Medulla oblongata (tissue), 1 donor: ENCODE results near the gene TRIM73.
"Not testable (repeated sequence)": the region's sequence is repeated elsewhere in the genome, so short reads cannot be mapped to it uniquely, and the experiment has no call there.

Source experiments
- DNase-seq: peaks from one replicate; pipeline ENCODE4 v3.0.0-alpha.2; 2015; ENCODE audit errors: extremely low spot score

TRIM73 gene

GRCh38 chr7:75415829-75416373 is 20.5 kb downstream of the TRIM73 start:
- DNase-seq, result not testable (repeated sequence)

GRCh38 chr7:75416787-75417186 is 21.4 kb downstream of the TRIM73 start:
- DNase-seq, result not testable (repeated sequence)

GRCh38 chr7:75418292-75418858 is 22.9 kb downstream of the TRIM73 start:
- DNase-seq, result not testable (repeated sequence)

- not testable (repeated sequence) for DNase-seq
These were observed 23.8 kb downstream of the TRIM73 start for GRCh38 chr7:75419210-75419609.

GRCh38 chr7:75419693-75420092 is 24.3 kb downstream of the TRIM73 start:
- peak; percentile 30 for DNase-seq

GRCh38 chr7:75420152-75420551 is 24.7 kb downstream of the TRIM73 start:
- DNase-seq, result not testable (repeated sequence)

- DNase-seq, result not testable (repeated sequence)
These were observed 26.6 kb downstream of the TRIM73 start for GRCh38 chr7:75421798-75422710.

GRCh38 chr7:75423481-75423880 is 28.1 kb downstream of the TRIM73 start:
- DNase-seq, result not testable (repeated sequence)

GRCh38 chr7:75439000-75439399 is 43.6 kb downstream of the TRIM73 start:
- DNase-seq, result not testable (repeated sequence)

GRCh38 chr7:75442101-75442464 is 46.7 kb downstream of the TRIM73 start:
- DNase-seq, result not testable (repeated sequence)

- DNase-seq, result not testable (repeated sequence)
These were observed 47.2 kb downstream of the TRIM73 start for GRCh38 chr7:75442465-75443111.

- not testable (repeated sequence) for DNase-seq
These were observed 54.5 kb downstream of the TRIM73 start for GRCh38 chr7:75449946-75450345.

GRCh38 chr7:75452494-75452955 is 57.1 kb downstream of the TRIM73 start:
- not testable (repeated sequence) for DNase-seq
